ENCODE data around the gene FAM90A26.
"Not testable (repeated sequence)": the region's sequence is repeated elsewhere in the genome, so short reads cannot be mapped to it uniquely, and the experiment has no call there.

- TF ChIP-seq POLR2AphosphoS5 (IDR thresholded peaks at IDR 0.05) = peak; percentile 48
- TF ChIP-seq, protein P1, sequence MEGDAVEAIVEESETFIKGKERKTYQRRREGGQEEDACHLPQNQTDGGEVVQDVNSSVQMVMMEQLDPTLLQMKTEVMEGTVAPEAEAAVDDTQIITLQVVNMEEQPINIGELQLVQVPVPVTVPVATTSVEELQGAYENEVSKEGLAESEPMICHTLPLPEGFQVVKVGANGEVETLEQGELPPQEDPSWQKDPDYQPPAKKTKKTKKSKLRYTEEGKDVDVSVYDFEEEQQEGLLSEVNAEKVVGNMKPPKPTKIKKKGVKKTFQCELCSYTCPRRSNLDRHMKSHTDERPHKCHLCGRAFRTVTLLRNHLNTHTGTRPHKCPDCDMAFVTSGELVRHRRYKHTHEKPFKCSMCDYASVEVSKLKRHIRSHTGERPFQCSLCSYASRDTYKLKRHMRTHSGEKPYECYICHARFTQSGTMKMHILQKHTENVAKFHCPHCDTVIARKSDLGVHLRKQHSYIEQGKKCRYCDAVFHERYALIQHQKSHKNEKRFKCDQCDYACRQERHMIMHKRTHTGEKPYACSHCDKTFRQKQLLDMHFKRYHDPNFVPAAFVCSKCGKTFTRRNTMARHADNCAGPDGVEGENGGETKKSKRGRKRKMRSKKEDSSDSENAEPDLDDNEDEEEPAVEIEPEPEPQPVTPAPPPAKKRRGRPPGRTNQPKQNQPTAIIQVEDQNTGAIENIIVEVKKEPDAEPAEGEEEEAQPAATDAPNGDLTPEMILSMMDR (IDR thresholded peaks at IDR 0.05) = not testable (repeated sequence)
- not testable (repeated sequence) for TF ChIP-seq POLR2A (IDR thresholded peaks at IDR 0.05)
These were observed 35.7 kb upstream of the FAM90A26 start for GRCh38 chr4:9134556-9134955.

Data from prostate gland (tissue), 2 donors.